CD4-positive, alpha-beta T cell (primary cell): Measurements from ENCODE around the gene NFKBIZ. TPM values are rescaled to one million over a fixed set of nuclear protein-coding genes. Genes with fewer than 3 reads are reported as not detected.

Experiments
- ATAC-seq: fragments of 200-7000 bp; cut with Tn5 transposase; one replicate; pipeline ENCODE4 v1.10.0; 2022; ENCODE audit warnings: mild to moderate bottlenecking; ENCODE audit not compliant: poor library complexity
- CTCF ChIA-PET: fragments of 350-600 bp; sonication (Branson Sonifier 250); formaldehyde crosslinking; loops from one replicate; lab custom pipeline; 2021; ENCODE audit warnings: antibody characterized with exemption, inconsistent platforms; lab: Charles Lee
- POLR2A ChIA-PET: fragments of 350-600 bp; sonication (Branson Sonifier 250); formaldehyde crosslinking; loops from one replicate; lab custom pipeline; 2021; ENCODE audit warnings: antibody characterized with exemption, inconsistent platforms; lab: Charles Lee
- DNase-seq, 14 experiments: peaks; one replicate each; pipeline ENCODE4 v3.0.0-alpha.2; 2013 to 2020; ENCODE audit warnings: mixed read lengths in 2 of 14
- H3K27ac ChIP-seq, 2 donors: one replicate each; pipeline versions ENCODE4 v1.5.1 to v1.7.0; 2013; ENCODE audit warnings: low read length in 2 of 2, low read depth in 1 of 2, mild to moderate bottlenecking in 1 of 2
- H3K27me3 ChIP-seq, 2 experiments: 1 replicate in 1 of 2; 2 replicates in 1 of 2; pipeline versions ENCODE4 v1.6.1 to v1.7.0; 2013; ENCODE audit warnings: low read length in 2 of 2, control low read depth in 1 of 2, mild to moderate bottlenecking in 1 of 2, moderate library complexity in 1 of 2; ENCODE audit not compliant: insufficient read depth in 2 of 2, control insufficient read depth in 1 of 2
- H3K36me3 ChIP-seq: one replicate; pipeline ENCODE4 v1.6.1; 2013; ENCODE audit warnings: low read length, control low read depth; ENCODE audit not compliant: insufficient read depth
- H3K4me1 ChIP-seq: one replicate; pipeline ENCODE4 v1.6.1; 2013; ENCODE audit warnings: low read length, control low read depth; ENCODE audit not compliant: insufficient read depth
- H3K4me3 ChIP-seq: one replicate; pipeline ENCODE4 v1.5.1; 2013; ENCODE audit warnings: mild to moderate bottlenecking, low read length, moderate library complexity
- H3K9me3 ChIP-seq, 2 experiments: 1 replicate in 1 of 2; 2 replicates in 1 of 2; pipeline versions ENCODE4 v1.6.1 to v1.7.0; 2013; ENCODE audit warnings: low read length in 2 of 2, mild to moderate bottlenecking in 2 of 2, control low read depth in 1 of 2, moderate library complexity in 1 of 2; ENCODE audit not compliant: control insufficient read depth in 1 of 2, insufficient read depth in 1 of 2
- H3K27ac Mint-ChIP-seq: one replicate; pipeline ENCODE4 v1.8.0; 2020; ENCODE audit warnings: mixed read lengths
- H3K27me3 Mint-ChIP-seq: one replicate; pipeline ENCODE4 v1.8.0; 2021; ENCODE audit warnings: mixed read lengths
- H3K36me3 Mint-ChIP-seq: one replicate; pipeline ENCODE4 v1.8.0; 2021; ENCODE audit warnings: low read depth, mixed read lengths
- H3K4me1 Mint-ChIP-seq: one replicate; pipeline ENCODE4 v1.8.0; 2021; ENCODE audit warnings: low read depth, mixed read lengths
- H3K4me3 Mint-ChIP-seq: one replicate; pipeline ENCODE4 v1.8.0; 2020; ENCODE audit warnings: mild to moderate bottlenecking, mixed read lengths
- H3K9me3 Mint-ChIP-seq: one replicate; pipeline ENCODE4 v1.8.0; 2020; ENCODE audit warnings: mixed read lengths
- CTCF ChIP-seq: fragments of 200-600 bp; IDR thresholded peaks from one replicate; pipeline ENCODE4 v1.8.0; 2022; ENCODE audit warnings: antibody characterized with exemption, mild to moderate bottlenecking
- intact Hi-C, 2 experiments: fragments of 100-400 bp; cut with DNase I in 1 of 2; cut with micrococcal nuclease in 1 of 2; formaldehyde crosslinking; loops; one replicate each; pipeline versions ENCODE4 v1.15.1 to v1.9.0; 2023 to 2025; cut with DNase I, micrococcal nuclease
- total RNA-seq, 174 experiments: library from RNA in 2 of 174; stranded (reverse) in 2 of 174; gene quantifications; one replicate each; pipeline ENCODE4 v1.2.3 and lab custom pipeline; 2021 to 2026

The NFKBIZ gene
- total RNA-seq, 2 experiments from 2014 or later, result 438 to 451 TPM

GRCh38 chr3:101813817-101814440, 35.4 kb upstream of the NFKBIZ start:
- Mint-ChIP-seq H3K4me3 (no peak overlapping the region), H3K27me3 (no peaks in the 10 kb centered on the region), H3K9me3 (no peaks in the 10 kb centered on the region), H3K36me3 (peaks cover 57% of the 10 kb centered on the region), H3K27ac (peak overlapping the region; percentile 50), H3K4me1 (peaks cover 57% of the 10 kb centered on the region)
- intact Hi-C loops, result loop anchor here (1.0 to 5.0 kb wide), 4 partner anchors 33 to 411 kb away; partner anchors contain the start of gene NFKBIZ (in 1 of the 2)
- no peaks in the 10 kb centered on the region for H3K27me3 ChIP-seq
- H3K4me1 ChIP-seq, result peaks cover 20% of the 10 kb centered on the region
- ChIA-PET POLR2A (interaction anchor here (0.6 to 1.9 kb wide), 7 partner anchors 14 to 415 kb away, joined by 3 to 18 read pairs (median 7); partner anchors contain the start of gene NFKBIZ), CTCF (interaction anchor here (0.9 to 1.6 kb wide), 6 partner anchors 11 to 415 kb away, joined by 3 to 8 read pairs (median 6); partner anchors contain the start of gene NFKBIZ)
- TF ChIP-seq CTCF, result peak; percentile 73
- H3K36me3 ChIP-seq, result peaks cover 11% of the 10 kb centered on the region
- no peak overlapping the region for H3K27ac ChIP-seq
- DNase-seq, result peak in 3 of 14 experiments; percentile 56 to 65 (median 64)
- H3K4me3 ChIP-seq, result no peak overlapping the region
- ATAC-seq, result peak; percentile 43
- no peaks in the 10 kb centered on the region for H3K9me3 ChIP-seq

GRCh38 chr3:101814835-101815234, 34.5 kb upstream of the NFKBIZ start:
- peaks cover 15% of the 10 kb centered on the region for H3K4me1 ChIP-seq
- H3K4me3 Mint-ChIP-seq, result no peak overlapping the region
- no peak overlapping the region for H3K27ac Mint-ChIP-seq
- no peaks in the 10 kb centered on the region for H3K27me3 Mint-ChIP-seq
- DNase-seq, result peak in 3 of 14 experiments; percentile 22 to 29 (median 29)
- no peak for TF ChIP-seq CTCF
- no peaks in the 10 kb centered on the region for H3K27me3 ChIP-seq
- no peak overlapping the region for H3K27ac ChIP-seq
- ChIA-PET POLR2A (interaction anchor here (1.4 to 1.9 kb wide), 5 partner anchors 13 to 414 kb away, joined by 4 to 18 read pairs (median 7); partner anchors contain the start of gene NFKBIZ), CTCF (interaction anchor here (1.0 to 1.6 kb wide), 4 partner anchors 12 to 414 kb away, joined by 3 to 8 read pairs (median 6); partner anchors contain the start of gene NFKBIZ)
- ATAC-seq, result no peak
- no peaks in the 10 kb centered on the region for H3K9me3 ChIP-seq
- peaks cover 52% of the 10 kb centered on the region for H3K4me1 Mint-ChIP-seq
- peaks cover 63% of the 10 kb centered on the region for H3K36me3 Mint-ChIP-seq
- H3K4me3 ChIP-seq, result no peak overlapping the region
- H3K36me3 ChIP-seq, result peaks cover 14% of the 10 kb centered on the region
- intact Hi-C loops, result loop anchor here (5.0 kb wide), 2 partner anchors 32 to 37 kb away; partner anchors contain the start of gene NFKBIZ (in 1 of the 2)
- H3K9me3 Mint-ChIP-seq, result no peaks in the 10 kb centered on the region

GRCh38 chr3:101816215-101817149, 32.8 kb upstream of the NFKBIZ start:
- Histone ChIP-seq H3K4me1 (peaks cover 6% of the 10 kb centered on the region), H3K4me3 (no peak overlapping the region), H3K9me3 (no peaks in the 10 kb centered on the region), H3K27me3 (no peaks in the 10 kb centered on the region), H3K36me3 (peaks cover 18% of the 10 kb centered on the region), H3K27ac (no peak overlapping the region)
- intact Hi-C loops, result no loop called here
- Mint-ChIP-seq H3K4me3 (no peak overlapping the region), H3K9me3 (no peaks in the 10 kb centered on the region), H3K4me1 (peaks cover 37% of the 10 kb centered on the region), H3K27ac (no peak overlapping the region), H3K27me3 (no peaks in the 10 kb centered on the region), H3K36me3 (peaks cover 66% of the 10 kb centered on the region)
- ATAC-seq (no peak), DNase-seq (no peak)
- ChIA-PET CTCF (no interaction called here), POLR2A (interaction anchor here (0.9 to 2.5 kb wide), 3 partner anchors 11 to 409 kb away, joined by 3 to 13 read pairs (median 11); partner anchors contain the start of gene NFKBIZ)
- no peak for TF ChIP-seq CTCF
